Smooth muscle cell (in vitro differentiated cells): ENCODE results near the gene APBB2. TPM values are rescaled to one million over a fixed set of nuclear protein-coding genes. Genes with fewer than 3 reads are reported as not detected.
A peak's percentile ranks its signal among the peaks of the same experiment; 100 is the strongest.
"Not testable (repeated sequence)": the region's sequence is repeated elsewhere in the genome, so short reads cannot be mapped to it uniquely, and the experiment has no call there.

Source experiments
- DNase-seq: peaks from one replicate; lab custom pipeline; 2025; ENCODE audit not compliant: unreplicated experiment; lab: John Stamatoyannopoulos, UW
- H2AFZ ChIP-seq: fragments of 200-600 bp; sonication (generic); 2 replicates; pipeline ENCODE4 v1.6.0; 2016; ENCODE audit warnings: antibody characterized with exemption, low read depth, mild to moderate bottlenecking
- H3F3A ChIP-seq: fragments of 200-600 bp; sonication (generic); 2 replicates; pipeline ENCODE4 v1.6.0; 2017; ENCODE audit warnings: antibody characterized with exemption, low read depth
- H3K27ac ChIP-seq: fragments of 200-600 bp; sonication (generic); 2 replicates; pipeline ENCODE4 v1.5.1; 2016; ENCODE audit warnings: low read depth, mild to moderate bottlenecking
- H3K27me3 ChIP-seq: fragments of 200-600 bp; sonication (generic); 2 replicates; pipeline ENCODE4 v1.6.1; 2016; ENCODE audit warnings: low read depth, mild to moderate bottlenecking
- H3K36me3 ChIP-seq: fragments of 200-600 bp; sonication (generic); 2 replicates; pipeline ENCODE4 v1.5.1; 2016; ENCODE audit warnings: low read depth
- H3K4me1 ChIP-seq: fragments of 200-600 bp; sonication (generic); 2 replicates; pipeline ENCODE4 v1.5.1; 2016; ENCODE audit warnings: low read depth
- H3K4me2 ChIP-seq: fragments of 200-600 bp; sonication (generic); 2 replicates; pipeline ENCODE4 v1.6.0; 2016; ENCODE audit warnings: mild to moderate bottlenecking
- H3K4me3 ChIP-seq: fragments of 200-600 bp; sonication (generic); 2 replicates; pipeline ENCODE4 v1.5.1; 2016; ENCODE audit warnings: mild to moderate bottlenecking
- H3K79me2 ChIP-seq: fragments of 200-600 bp; sonication (generic); 2 replicates; pipeline ENCODE4 v1.6.0; 2016; ENCODE audit warnings: low read depth, mild to moderate bottlenecking
- H3K9ac ChIP-seq: fragments of 200-600 bp; sonication (generic); 2 replicates; pipeline ENCODE4 v1.6.0; 2016; ENCODE audit warnings: low read depth
- H3K9me3 ChIP-seq: fragments of 200-600 bp; sonication (generic); replicated peaks from 2 replicates; pipeline ENCODE4 v1.5.1; 2016; ENCODE audit warnings: low read depth
- H4K20me1 ChIP-seq: fragments of 200-600 bp; sonication (generic); 2 replicates; pipeline ENCODE4 v1.6.0; 2016; ENCODE audit warnings: low read depth
- CTCF ChIP-seq: fragments of 200-600 bp; sonication (generic); IDR thresholded peaks from 2 replicates; pipeline ENCODE4 v1.5.1; 2017; ENCODE audit warnings: borderline replicate concordance, mild to moderate bottlenecking, antibody characterized with exemption; ENCODE audit not compliant: insufficient read depth, poor library complexity, severe bottlenecking
- WGBS: methylation state at CpG from one replicate; pipeline ENCODE4 v1.1.7; 2016; ENCODE audit warnings: low lambda C conversion rate; 5-methylcytosine and 5-hydroxymethylcytosine counted together
- polyA plus RNA-seq: library from polyadenylated mRNA; unstranded; fragments of >200 nt; fragmentation: Nextera tagmentation; extraction: Ambion mirVana; gene quantifications from 2 replicates; pipeline ENCODE4 v1.2.1, GENCODE V29; 2016
- total RNA-seq: library from RNA; depleted of rRNA; stranded (reverse); fragments of >200 nt; gene quantifications from 2 replicates; pipeline ENCODE4 v1.2.3, GENCODE V29; 2014

Gene APBB2
- total and polyA plus RNA-seq, 2 experiments from 2014 or later: 22.1 to 60.9 TPM

- H3K9me3 ChIP-seq: no peaks in the 10 kb centered on the region
- 40% methylated on average over 5 of the region's 5 CpGs for WGBS
- H3K4me2 ChIP-seq: peak overlapping the region; percentile 86
- H3K79me2 ChIP-seq: peaks cover 78% of the 10 kb centered on the region
- peak overlapping the region; percentile 93 for H3K9ac ChIP-seq
- H3K4me1 ChIP-seq: peaks cover 18% of the 10 kb centered on the region
- no peaks in the 10 kb centered on the region for H3K36me3 ChIP-seq
- TF ChIP-seq CTCF: no peak
- H3K27me3 ChIP-seq: no peaks in the 10 kb centered on the region
- no peak for DNase-seq
- peak overlapping the region; percentile 30 for H3K4me3 ChIP-seq
- peak overlapping the region; percentile 99 for H3K27ac ChIP-seq
- H2AFZ ChIP-seq: no peak overlapping the region
- H3F3A ChIP-seq: peaks cover 34% of the 10 kb centered on the region
- no peaks in the 10 kb centered on the region for H4K20me1 ChIP-seq
Observed at GRCh38 chr4:41154814-41155177, 59.5 kb downstream of the APBB2 start.

- H3K27me3 ChIP-seq: no peaks in the 10 kb centered on the region
- peak overlapping the region; percentile 93 for H3K9ac ChIP-seq
- no peak for DNase-seq
- H3K9me3 ChIP-seq: no peaks in the 10 kb centered on the region
- no peaks in the 10 kb centered on the region for H4K20me1 ChIP-seq
- TF ChIP-seq CTCF: no peak
- 84% methylated on average over 6 of the region's 6 CpGs for WGBS
- H3K4me1 ChIP-seq: peaks cover 18% of the 10 kb centered on the region
- H2AFZ ChIP-seq: no peak overlapping the region
- H3K79me2 ChIP-seq: peaks cover 80% of the 10 kb centered on the region
- peak overlapping the region; percentile 86 for H3K4me2 ChIP-seq
- no peak overlapping the region for H3K4me3 ChIP-seq
- H3K27ac ChIP-seq: peak overlapping the region; percentile 99
- no peaks in the 10 kb centered on the region for H3K36me3 ChIP-seq
- peaks cover 30% of the 10 kb centered on the region for H3F3A ChIP-seq
Observed at GRCh38 chr4:41154010-41154813, 60.1 kb downstream of the APBB2 start.

- Histone ChIP-seq H2AFZ (no peak overlapping the region), H3K4me1 (peaks cover 38% of the 10 kb centered on the region), H3K27me3 (no peaks in the 10 kb centered on the region), H3K79me2 (peaks cover 73% of the 10 kb centered on the region), H3K4me2 (no peak overlapping the region), H3K4me3 (no peak overlapping the region), H3K36me3 (no peaks in the 10 kb centered on the region), H4K20me1 (no peaks in the 10 kb centered on the region), H3F3A (peaks cover 15% of the 10 kb centered on the region), H3K9ac (no peak overlapping the region), H3K9me3 (no peaks in the 10 kb centered on the region), H3K27ac (no peak overlapping the region)
- 89% methylated on average over 2 of the region's 2 CpGs for WGBS
- DNase-seq: no peak
- TF ChIP-seq CTCF: no peak
Observed at GRCh38 chr4:41150401-41150800, 63.9 kb downstream of the APBB2 start.

- 87% methylated on average over 4 of the region's 4 CpGs for WGBS
- H3K4me3 ChIP-seq, H2AFZ ChIP-seq, H3K9ac ChIP-seq, DNase-seq, H3K27me3 ChIP-seq, H3K36me3 ChIP-seq, H3K9me3 ChIP-seq, H3K27ac ChIP-seq, H4K20me1 ChIP-seq, H3K4me2 ChIP-seq: not testable (repeated sequence)
- peaks cover 14% of the 10 kb centered on the region for H3F3A ChIP-seq
- H3K79me2 ChIP-seq: peaks cover 73% of the 10 kb centered on the region
- H3K4me1 ChIP-seq: peaks cover 39% of the 10 kb centered on the region
Observed at GRCh38 chr4:41149568-41149967, 64.8 kb downstream of the APBB2 start.
